ENCODE measurements around the gene DNAH10. TPM values are rescaled to one million over a fixed set of nuclear protein-coding genes. Genes with fewer than 3 reads are reported as not detected.

DNAH10 gene
- total and polyA plus RNA-seq, 2 of the 13 experiments (the other 11 are each of a cell fraction or from before 2014, with no cell fraction given): 0.01 to 0.02 TPM

DNA sequence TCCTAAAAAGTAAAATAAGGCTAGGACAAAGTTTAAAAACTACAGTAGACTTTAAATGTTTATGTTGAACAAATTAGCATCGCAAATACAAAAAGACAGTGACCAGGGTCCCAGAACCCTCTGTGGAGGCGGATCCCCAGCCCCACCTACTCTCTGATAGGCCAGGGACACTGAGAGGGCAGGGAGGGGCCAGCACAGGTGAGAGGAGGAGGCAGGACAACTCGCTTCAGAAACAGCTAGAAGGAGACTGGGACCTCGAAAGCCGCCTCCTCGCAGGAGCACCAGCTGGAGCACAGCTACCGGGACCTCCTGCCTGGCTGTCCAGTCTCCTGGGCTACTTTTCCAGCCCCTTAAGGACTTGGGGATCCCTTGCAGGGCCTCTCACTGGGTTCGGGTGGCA, 992 bp downstream of the DNAH10 start:
- ATAC-seq (peak; percentile 51), FAIRE-seq (no peak), DNase-seq (ENCODE audit: low spot score) (no peak)
- Histone ChIP-seq H4K20me1 (ENCODE audit: insufficient read depth, low read length) (no peaks in the 10 kb centered on the region), H3K79me2 (ENCODE audit: insufficient read depth, low read length) (no peaks in the 10 kb centered on the region), H3K4me3 (replicated peaks in 1 of 3; ENCODE audit: insufficient read depth in 1 of 3, low read depth in 2 of 3, low read length in 3 of 3) (peak overlapping the region in 1 of 3 experiments; percentile 76; a peak in 1 of 6 replicates), H3K27ac (ENCODE audit: extremely low read length, insufficient read depth, low read length) (no peak overlapping the region), H2AFZ (ENCODE audit: low read length) (no peak overlapping the region), H3K4me1 (ENCODE audit: insufficient read depth, low read length) (peaks cover 37% of the 10 kb centered on the region), H3K9ac (ENCODE audit: insufficient read depth, low read depth, low read length) (no peak overlapping the region), H3K36me3 (replicated peaks in 1 of 2; ENCODE audit: control insufficient read depth in 1 of 2, insufficient read depth in 2 of 2, low read length in 2 of 2) (no peaks in the 10 kb centered on the region), H3K4me2 (ENCODE audit: low read depth, low read length) (peak overlapping the region; percentile 95), H3K9me3 (ENCODE audit: low read length) (no peaks in the 10 kb centered on the region), H3K27me3 (ENCODE audit: control insufficient read depth in 1 of 2, insufficient read depth in 2 of 2, low read length in 2 of 2) (peaks cover 0 to 5% of the 10 kb centered on the region in 2 experiments; a peak in 2 of 5 replicates)
- intact Hi-C loops (cut with micrococcal nuclease; ENCODE audit: unreplicated experiment) (no loop called here), in situ Hi-C loops (cut with HindIII; ENCODE audit: extremely low pct_ligation_motif_present, low pct_unique_long_range_greater_than_20kb) (no loop called here)
- TF ChIP-seq ZNF746 (CRISPR knock-in tag; IDR thresholded peaks at IDR 0.05): no peak
- TF ChIP-seq ZGPAT (CRISPR knock-in tag; IDR thresholded peaks at IDR 0.05): no peak
- peak; percentile 78 for TF ChIP-seq ZNF263 (CRISPR knock-in tag; IDR thresholded peaks at IDR 0.05)
- POLR2A ChIA-PET: no interaction called here
- 41% methylated on average over 3 of the region's 8 CpGs for WGBS (ENCODE audit: low lambda C conversion rate)
- CTCF ChIA-PET (ENCODE audit: low intra/inter-chr PET ratio, low total read pairs): no interaction called here
- no TSS peak for BruUV-seq (replicated peaks)

- Histone ChIP-seq H3K79me2 (ENCODE audit: insufficient read depth, low read length) (no peaks in the 10 kb centered on the region), H3K4me2 (ENCODE audit: low read depth, low read length) (no peak overlapping the region), H3K9ac (ENCODE audit: insufficient read depth, low read depth, low read length) (no peak overlapping the region), H3K4me3 (replicated peaks in 1 of 3; ENCODE audit: insufficient read depth in 1 of 3, low read depth in 2 of 3, low read length in 3 of 3) (no peak overlapping the region), H3K27me3 (ENCODE audit: control insufficient read depth in 1 of 2, insufficient read depth in 2 of 2, low read length in 2 of 2) (peaks cover 0 to 5% of the 10 kb centered on the region in 2 experiments; a peak in 2 of 5 replicates), H3K9me3 (ENCODE audit: low read length) (no peaks in the 10 kb centered on the region), H3K4me1 (ENCODE audit: insufficient read depth, low read length) (peaks cover 37% of the 10 kb centered on the region), H3K36me3 (replicated peaks in 1 of 2; ENCODE audit: control insufficient read depth in 1 of 2, insufficient read depth in 2 of 2, low read length in 2 of 2) (no peaks in the 10 kb centered on the region), H4K20me1 (ENCODE audit: insufficient read depth, low read length) (no peaks in the 10 kb centered on the region), H3K27ac (ENCODE audit: extremely low read length, insufficient read depth, low read length) (no peak overlapping the region), H2AFZ (ENCODE audit: low read length) (no peak overlapping the region)
- 31% methylated on average over 12 of the region's 12 CpGs for WGBS (ENCODE audit: low lambda C conversion rate)
- no peak for FAIRE-seq
- CTCF ChIA-PET (ENCODE audit: low intra/inter-chr PET ratio, low total read pairs): no interaction called here
- in situ Hi-C loops (cut with HindIII; ENCODE audit: extremely low pct_ligation_motif_present, low pct_unique_long_range_greater_than_20kb) (no loop called here), intact Hi-C loops (cut with micrococcal nuclease; ENCODE audit: unreplicated experiment) (no loop called here)
- TF ChIP-seq RAD51 (IDR thresholded peaks at IDR 0.05; ENCODE audit: borderline replicate concordance): peak; percentile 62; the same call in 1 of the 2 replicates
- TF ChIP-seq, protein P1, sequence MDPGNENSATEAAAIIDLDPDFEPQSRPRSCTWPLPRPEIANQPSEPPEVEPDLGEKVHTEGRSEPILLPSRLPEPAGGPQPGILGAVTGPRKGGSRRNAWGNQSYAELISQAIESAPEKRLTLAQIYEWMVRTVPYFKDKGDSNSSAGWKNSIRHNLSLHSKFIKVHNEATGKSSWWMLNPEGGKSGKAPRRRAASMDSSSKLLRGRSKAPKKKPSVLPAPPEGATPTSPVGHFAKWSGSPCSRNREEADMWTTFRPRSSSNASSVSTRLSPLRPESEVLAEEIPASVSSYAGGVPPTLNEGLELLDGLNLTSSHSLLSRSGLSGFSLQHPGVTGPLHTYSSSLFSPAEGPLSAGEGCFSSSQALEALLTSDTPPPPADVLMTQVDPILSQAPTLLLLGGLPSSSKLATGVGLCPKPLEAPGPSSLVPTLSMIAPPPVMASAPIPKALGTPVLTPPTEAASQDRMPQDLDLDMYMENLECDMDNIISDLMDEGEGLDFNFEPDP (CRISPR knock-in tag; conservative IDR thresholded peaks at IDR 0.05): no peak
- TF ChIP-seq FOXC1 (CRISPR knock-in tag; IDR thresholded peaks at IDR 0.05; ENCODE audit: borderline replicate concordance): no peak
- TF ChIP-seq RFX1 (IDR thresholded peaks at IDR 0.05): no peak
- no peak for TF ChIP-seq ZBTB44 (CRISPR knock-in tag; IDR thresholded peaks at IDR 0.05)
- no peak for TF ChIP-seq NR1H2 (CRISPR knock-in tag; IDR thresholded peaks at IDR 0.05; ENCODE audit: borderline replicate concordance, low read depth)
- TF ChIP-seq HNF4A (CRISPR knock-in tag; IDR thresholded peaks at IDR 0.05): peak; percentile 27; the same call in 1 of the 2 replicates
- TF ChIP-seq ZNF34 (CRISPR knock-in tag; IDR thresholded peaks at IDR 0.05; ENCODE audit: borderline replicate concordance): no peak
- TF ChIP-seq ZNF101 (CRISPR knock-in tag; IDR thresholded peaks at IDR 0.05; ENCODE audit: borderline replicate concordance, low read depth): no peak
- TF ChIP-seq RARA (CRISPR knock-in tag; IDR thresholded peaks at IDR 0.05): no peak
- TF ChIP-seq ZC3H13 (CRISPR knock-in tag; IDR thresholded peaks at IDR 0.05): no peak
- DNase-seq (ENCODE audit: low spot score): no peak
- no TSS peak for BruUV-seq (replicated peaks)
- POLR2A ChIA-PET: no interaction called here
- no peak for ATAC-seq
Observed at GRCh38 chr12:123764109-123764508, 2.0 kb downstream of the DNAH10 start.
